ENCODE measurements around the gene MINDY3.
"Not testable (repeated sequence)": the region's sequence is repeated elsewhere in the genome, so short reads cannot be mapped to it uniquely, and the experiment has no call there.

The MINDY3 gene

DNA sequence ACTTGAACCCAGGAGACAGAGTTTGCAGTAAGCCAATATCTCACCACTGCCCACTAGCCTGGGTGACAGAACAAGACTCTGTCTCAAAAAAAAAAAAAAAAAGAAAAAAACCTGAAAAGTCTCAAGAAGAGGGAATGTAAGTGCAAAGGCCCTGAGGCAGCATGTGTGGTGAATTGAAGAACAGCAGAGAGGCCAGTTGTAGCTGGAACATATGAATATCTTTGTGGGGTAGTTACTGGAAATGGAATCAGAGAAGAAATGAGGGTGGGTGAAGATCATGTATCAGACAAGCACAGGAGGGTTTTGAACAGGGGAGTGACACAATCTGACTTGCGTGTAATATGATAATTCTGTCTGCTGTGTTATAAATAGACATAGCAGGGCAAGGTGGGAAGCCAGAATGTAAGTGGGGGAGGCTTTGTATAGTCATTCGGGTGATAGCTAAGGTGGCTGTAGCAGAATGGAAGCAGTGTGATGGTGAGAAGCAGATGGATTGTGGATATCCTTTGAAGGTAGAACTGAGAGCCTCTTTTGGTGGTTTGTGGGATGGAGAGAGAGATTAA is 95.3 kb downstream of the MINDY3 start:
- DNase-seq, result no peak

GRCh38 chr10:15763006-15763405 is 97.3 kb downstream of the MINDY3 start:
- DNase-seq, result no peak

- not testable (repeated sequence) for DNase-seq
These were observed 98.1 kb downstream of the MINDY3 start for GRCh38 chr10:15762239-15762638.

DNA sequence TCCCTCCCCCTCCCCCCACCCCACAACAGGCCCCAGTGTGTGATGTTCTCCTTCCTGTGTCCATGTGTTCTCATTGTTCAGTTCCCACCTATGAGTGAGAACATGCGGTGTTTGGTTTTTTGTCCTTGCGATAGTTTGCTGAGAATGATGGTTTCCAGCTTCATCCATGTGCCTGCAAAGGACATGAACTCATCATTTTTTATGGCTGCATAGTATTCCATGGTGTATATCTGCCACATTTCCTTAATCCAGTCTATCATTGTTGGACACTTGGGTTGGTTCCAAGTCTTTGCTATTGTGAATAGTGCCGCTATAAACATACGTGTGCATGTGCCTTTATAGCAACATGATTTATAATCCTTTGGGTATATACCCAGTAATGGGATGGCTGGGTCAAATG is 99.1 kb downstream of the MINDY3 start:
- DNase-seq, result not testable (repeated sequence)

DNA sequence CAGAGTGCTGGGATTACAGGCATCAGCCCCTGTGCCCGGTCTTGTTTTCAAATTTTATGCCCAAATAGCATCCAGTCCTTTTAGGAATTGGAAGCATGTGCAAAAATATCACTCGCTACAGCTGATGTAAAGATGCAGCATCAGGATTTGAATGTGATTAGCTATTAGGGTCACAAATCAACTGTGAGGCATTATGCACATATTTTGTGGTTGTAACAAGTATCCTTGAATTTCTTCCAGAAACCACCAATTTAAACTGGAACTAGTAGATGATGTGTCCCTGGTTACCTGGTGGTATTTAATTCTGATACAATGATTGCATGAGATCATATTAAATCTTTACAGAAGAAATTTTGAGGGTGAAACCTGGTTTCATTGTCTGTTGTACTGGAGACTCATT is 99.6 kb downstream of the MINDY3 start:
- no peak for DNase-seq

DNA sequence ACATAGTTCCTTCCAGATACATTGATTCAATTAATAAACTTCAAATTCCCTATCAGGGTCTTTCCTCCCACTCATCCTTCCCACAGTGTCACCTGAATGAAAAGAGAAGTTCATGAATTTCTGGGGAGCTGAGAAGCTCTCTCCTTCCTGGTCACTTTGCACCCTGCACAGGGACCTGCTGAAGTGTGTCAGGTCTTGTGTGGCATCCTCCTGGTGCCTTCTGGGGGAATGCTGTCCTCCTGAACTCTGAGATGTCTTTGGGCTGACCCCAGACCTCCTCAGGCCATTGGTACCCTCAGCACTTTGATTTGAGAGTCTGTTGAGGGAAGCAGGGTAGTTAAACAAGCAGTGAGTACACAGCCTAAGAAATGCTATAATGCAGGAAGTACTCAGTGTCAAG is 101.0 kb downstream of the MINDY3 start:
- no peak for DNase-seq

DNA sequence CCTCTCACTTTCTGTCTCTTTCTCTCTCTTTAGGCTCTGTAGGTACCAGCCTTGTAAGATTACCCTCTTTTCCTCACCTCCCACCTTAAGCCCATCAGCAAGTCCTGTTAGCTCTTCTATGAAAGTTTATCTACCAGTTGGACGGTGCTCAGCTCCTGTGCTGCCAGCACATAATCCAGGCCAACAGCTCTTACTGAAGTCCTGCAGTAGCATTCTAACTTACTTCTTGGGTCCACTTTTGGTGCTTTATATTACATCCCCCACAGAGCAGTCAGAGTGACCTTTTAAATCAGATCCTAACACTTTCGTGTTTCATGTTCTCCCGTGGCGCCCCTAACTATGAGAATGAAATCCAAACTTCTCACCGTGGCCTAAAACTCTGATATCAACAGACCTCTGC is 101.7 kb downstream of the MINDY3 start:
- DNase-seq, result no peak

GRCh38 chr10:15754937-15755336 is 105.4 kb downstream of the MINDY3 start:
- DNase-seq, result no peak

DNA sequence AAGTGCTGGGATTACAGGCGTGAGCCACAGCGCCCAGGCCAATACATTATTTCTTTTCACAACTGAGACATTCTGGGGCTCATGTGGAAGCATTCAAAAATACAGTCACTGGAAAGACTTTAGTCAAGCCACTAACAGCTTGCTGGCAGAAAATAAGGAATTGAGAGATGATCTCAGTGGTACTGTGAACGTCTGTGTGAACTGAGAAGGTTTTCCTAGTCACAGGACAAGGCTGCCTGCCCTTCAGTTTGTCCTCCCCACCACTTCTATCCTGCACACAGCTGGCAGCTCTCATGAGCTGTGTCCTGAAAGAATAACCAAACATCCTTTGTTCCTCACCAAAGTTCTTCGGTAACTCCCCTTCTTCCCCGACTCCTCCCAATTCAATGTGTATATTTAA is 109.3 kb downstream of the MINDY3 start:
- DNase-seq, result no peak

DNA sequence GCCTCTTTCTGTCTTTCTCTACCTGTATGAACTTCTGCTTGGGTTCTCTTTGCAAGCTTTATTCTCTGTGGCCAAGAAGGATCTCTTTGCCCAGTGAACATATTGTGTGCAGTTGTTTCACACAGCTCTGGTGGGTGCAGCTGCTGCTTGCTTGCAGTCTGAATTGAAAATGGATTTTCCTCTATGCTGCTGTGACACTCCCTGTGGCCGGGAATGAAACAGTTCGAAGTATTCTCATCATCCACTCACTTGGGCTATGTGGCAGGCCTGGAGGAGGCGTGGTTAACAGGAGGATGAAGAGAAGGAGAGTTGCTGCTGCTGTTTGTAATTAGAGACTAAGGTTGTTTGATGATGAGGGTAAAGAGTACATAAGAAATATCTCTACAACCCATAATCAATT is 112.2 kb downstream of the MINDY3 start:
- DNase-seq, result no peak

- no peak for DNase-seq
These were observed 112.7 kb downstream of the MINDY3 start for GRCh38 chr10:15747632-15748031.

DNA sequence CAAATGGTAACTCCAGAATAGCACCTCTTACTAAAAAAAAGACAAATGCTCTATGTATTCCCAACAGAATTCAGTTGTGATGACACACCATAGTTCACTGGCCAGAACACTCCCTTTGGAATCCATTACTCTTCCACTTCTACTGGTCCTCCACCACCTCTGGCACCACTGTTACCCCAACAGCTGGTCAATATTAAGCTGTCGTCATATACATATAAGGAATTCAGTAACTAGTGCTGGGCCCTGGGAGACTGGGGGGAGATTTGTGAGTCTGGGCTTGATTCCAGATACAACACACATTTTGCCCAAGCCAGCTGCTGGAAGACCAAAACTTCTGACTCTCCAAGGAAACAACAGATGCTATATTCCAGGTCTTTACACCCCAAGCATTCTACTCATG is 114.6 kb downstream of the MINDY3 start:
- no peak for DNase-seq

DNA sequence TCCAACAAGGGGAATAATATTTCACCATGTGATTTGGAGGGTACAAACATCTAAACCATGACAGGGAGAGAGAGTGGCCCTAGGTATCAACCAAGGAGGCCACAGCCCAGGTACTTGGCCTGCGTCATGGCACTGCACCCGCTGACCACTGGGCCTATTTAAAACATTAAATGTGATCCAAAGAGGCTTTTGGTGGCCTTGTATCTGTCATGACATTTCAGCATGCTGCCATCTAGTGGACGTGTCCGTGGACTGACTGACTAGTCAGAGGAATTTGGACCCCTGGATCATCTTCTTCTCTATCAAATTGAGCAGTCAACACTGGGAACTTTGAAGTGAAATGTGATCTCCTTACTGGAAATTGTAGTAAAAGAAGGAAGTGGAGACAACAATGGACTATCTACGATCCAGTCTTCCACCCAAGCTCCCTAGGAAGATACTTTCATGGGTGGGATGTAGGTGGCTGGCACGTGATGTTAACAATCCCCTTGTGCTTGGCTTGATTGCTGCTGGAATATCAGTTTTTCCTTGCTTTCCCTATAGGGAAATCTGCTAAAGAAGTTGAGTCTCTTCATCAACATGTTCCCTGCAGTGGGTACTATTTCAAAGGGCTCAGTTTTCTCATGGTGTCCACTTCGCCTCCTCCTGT is 116.0 kb downstream of the MINDY3 start:
- DNase-seq, result no peak

DNA sequence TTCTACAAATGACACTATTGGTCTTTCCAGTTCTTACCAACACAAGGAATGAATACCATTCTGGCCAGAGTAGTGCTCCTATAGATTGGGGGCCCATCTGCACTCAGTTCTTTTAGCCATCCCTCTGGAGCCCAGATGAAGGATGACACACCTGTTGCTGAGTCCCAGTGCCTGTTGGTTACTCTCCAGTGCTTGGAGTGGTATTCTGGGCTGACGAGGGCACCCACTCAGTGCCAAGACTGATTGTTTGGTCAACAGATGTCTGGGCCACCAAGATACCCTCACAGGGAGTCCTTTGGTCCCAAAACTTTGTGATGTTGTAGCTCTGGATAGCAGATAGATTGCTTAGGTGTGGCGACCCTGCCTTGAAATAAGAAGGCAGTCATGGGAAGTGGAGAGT is 116.9 kb downstream of the MINDY3 start:
- no peak for DNase-seq

GRCh38 chr10:15742836-15743235 is 117.5 kb downstream of the MINDY3 start:
- DNase-seq, result no peak

DNA sequence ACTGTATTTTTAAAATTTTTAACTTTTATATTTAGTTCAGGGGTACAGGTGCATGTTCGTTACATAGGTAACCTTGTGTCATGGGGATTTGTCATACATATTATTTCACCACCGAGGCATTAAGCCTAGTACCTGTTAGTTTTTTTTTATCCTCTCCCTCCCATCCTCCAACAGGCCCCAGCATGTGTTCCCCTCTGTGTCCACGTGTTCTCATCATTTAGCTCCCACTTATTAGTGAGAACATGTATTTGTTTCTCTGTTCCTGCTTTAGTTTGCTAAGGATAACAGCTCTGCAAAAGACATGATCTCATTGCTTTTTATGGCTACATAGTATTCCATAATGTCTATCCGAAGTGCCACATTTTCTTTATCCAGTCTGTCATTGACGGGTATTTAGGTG is 118.2 kb downstream of the MINDY3 start:
- DNase-seq, result no peak

DNA sequence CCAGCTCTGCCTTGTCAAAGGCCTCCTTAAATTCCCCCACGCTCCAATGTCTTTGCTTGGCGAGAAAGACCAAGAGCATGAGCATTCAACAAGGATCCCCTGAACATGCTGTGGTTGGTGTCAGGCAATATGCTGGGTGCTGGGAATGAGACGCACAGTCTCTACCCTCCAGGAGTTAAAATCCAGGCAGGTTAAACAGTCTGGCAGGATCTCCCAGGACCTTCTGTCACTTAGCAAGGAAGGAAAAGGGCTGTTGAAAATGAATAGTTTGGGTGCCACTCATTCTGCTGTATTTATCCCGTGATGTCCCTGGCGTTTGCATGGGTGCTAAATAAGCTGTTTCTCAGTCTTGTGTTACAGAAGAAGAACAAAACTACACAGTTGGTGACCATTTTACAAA is 118.7 kb downstream of the MINDY3 start:
- no peak for DNase-seq

DNA sequence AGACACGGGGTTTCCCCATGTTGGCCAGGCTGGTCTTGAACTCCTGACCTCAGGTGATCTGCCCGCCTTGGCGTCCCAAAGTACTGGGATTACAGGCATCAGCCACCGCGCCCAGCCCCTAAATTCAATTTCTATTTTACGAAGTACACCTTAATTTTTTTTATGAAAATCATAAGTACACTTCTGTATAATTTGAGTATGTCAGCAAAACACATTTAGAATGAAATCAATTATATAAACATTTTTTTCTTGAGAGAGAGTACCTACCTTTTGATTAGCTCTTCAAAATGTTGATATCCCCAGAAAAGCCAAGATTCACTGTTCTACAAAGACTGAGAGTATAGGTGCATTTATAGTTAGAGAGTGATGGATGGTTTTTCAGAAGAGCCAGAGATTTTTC is 120.0 kb downstream of the MINDY3 start:
- no peak for DNase-seq

DNA sequence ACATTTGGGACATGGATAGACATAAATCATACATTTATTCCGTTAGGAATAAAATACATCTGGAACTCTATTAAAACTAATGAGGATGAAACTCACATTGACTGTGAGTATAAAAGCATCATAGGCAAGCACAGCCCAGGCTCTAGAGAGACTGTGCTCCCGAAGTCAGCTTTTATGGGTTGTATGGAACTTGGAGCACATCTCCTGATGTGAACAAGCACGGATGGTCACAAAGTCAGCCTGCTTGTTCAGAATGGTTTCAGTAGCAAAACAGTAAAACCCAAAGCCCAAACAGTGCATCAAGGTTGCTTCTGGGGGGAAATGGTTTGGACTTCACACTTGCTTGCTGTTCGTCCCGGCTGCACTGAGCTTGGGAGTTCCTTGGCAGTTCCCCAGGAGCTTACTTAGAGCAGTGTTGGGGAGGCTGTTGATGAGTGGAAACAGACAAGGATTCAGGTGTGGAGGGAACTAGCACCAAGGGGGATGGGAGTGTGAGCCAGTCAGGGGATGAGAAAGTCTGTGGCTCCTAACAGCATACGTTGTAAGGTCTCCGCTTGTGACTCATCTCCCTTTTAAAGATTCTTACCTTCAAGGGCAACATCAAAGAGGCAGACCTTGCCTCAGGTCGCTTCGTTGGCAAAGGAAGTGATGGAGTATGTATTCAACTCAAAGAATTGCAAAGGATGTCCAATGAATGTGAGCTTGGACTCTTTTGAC is 120.9 kb downstream of the MINDY3 start:
- DNase-seq, result no peak

DNA sequence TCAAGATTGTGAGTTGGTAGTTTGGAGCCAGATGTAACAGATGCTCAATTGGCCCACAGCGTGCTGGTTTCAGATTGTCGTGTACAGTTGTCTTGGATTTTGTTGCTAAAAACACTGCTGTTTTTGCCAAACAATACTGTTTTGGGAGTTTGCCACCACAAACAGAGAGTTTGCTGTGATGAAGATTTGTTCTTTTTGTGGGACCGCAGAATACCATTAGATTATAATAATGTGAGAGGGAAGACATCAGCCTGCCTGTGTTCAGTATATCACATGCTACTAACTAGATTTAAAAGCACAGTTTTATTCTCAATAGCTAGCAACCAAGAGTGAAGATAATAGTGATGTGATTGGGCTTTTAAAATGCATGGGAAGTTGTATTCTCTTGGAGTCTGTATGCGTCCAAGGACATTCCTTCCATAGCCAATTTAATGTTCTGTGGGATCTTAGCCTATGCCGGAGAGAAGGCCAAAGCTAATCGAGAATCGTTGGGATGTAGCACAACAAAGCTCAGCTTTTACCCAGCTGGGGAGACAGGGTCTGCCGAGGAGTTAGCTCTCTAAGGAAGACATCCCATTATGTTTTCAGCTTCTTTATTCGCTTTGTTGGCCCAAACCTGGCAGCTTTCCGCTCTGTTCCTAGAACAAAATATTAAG is 121.9 kb downstream of the MINDY3 start:
- no peak for DNase-seq

- no peak for DNase-seq
These were observed 122.7 kb downstream of the MINDY3 start for GRCh38 chr10:15737656-15738055.

DNA sequence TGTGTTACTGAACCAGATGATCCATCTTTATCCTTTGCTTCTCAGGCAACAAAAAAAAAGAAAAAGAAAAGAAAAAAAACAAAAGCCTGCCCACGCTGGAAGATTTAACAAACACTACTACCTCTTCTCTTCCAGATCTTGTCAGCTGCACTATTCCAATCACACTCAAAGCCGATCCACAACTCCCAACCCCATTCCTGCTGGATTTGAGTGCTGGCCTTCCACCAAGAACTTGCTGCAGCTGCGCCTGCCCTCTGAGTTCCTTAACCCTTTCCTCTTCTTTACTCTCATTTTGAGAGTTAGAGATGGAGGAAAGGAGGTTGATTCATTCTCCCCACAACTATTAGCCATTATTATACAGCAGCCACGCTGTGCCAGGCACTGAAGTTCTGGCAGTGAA is 124.5 kb downstream of the MINDY3 start:
- DNase-seq, result no peak

DNA sequence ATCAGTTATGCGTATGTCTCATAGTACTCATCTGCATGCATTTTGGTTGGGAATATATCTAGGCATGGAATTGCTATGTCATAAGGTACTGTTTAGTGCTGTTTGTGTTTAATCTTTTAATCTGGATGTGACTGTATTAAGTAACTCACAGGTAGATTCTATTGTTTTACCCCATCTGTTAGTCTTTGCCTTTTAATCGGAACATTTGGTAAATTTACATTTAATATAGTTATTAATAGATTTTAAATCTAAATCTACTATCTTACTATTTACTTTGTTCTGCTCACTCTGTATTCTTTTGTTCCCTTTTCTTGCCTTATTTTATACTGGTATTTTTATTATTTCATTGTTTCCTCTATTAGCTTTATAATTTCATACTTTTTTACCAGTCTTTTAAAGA is 130.0 kb downstream of the MINDY3 start:
- no peak for DNase-seq

DNA sequence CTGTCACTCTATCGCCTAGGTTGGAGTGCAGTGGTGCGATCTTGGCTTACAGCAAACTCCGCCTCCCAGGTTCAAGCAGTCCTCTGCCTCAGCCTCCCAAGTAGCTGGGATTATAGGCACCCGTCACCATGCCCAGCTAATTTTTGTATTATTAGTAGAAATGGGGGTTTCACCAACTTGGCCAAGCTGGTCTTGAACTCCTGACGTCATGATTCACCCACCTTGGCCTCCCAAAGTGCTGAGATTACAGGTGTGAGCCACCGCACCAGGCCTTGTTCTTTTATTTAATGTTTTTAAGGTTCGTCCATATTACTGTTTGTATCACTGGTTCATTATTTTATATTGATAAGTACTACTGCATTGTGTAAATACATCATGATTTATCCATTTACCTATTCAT is 130.4 kb downstream of the MINDY3 start:
- DNase-seq, result no peak

Measured in NCI-H1436 treated with DMSO at 0.1 percent for 48 hours (cell line).